GM12891 (cell line): ENCODE results near the gene DTX2.
"Not testable (repeated sequence)": the region's sequence is repeated elsewhere in the genome, so short reads cannot be mapped to it uniquely, and the experiment has no call there.

Experiments used
- PAX5 ChIP-seq: IDR thresholded peaks from 2 replicates; pipeline ENCODE4 v1.6.1; 2011; ENCODE audit warnings: low read length, moderate library complexity, mild to moderate bottlenecking; ENCODE audit not compliant: insufficient read depth, severe bottlenecking
- POLR2A ChIP-seq: IDR thresholded peaks from 2 replicates; pipeline ENCODE4 v1.6.1; 2011; ENCODE audit warnings: low read depth, low read length, control low read depth

DNA sequence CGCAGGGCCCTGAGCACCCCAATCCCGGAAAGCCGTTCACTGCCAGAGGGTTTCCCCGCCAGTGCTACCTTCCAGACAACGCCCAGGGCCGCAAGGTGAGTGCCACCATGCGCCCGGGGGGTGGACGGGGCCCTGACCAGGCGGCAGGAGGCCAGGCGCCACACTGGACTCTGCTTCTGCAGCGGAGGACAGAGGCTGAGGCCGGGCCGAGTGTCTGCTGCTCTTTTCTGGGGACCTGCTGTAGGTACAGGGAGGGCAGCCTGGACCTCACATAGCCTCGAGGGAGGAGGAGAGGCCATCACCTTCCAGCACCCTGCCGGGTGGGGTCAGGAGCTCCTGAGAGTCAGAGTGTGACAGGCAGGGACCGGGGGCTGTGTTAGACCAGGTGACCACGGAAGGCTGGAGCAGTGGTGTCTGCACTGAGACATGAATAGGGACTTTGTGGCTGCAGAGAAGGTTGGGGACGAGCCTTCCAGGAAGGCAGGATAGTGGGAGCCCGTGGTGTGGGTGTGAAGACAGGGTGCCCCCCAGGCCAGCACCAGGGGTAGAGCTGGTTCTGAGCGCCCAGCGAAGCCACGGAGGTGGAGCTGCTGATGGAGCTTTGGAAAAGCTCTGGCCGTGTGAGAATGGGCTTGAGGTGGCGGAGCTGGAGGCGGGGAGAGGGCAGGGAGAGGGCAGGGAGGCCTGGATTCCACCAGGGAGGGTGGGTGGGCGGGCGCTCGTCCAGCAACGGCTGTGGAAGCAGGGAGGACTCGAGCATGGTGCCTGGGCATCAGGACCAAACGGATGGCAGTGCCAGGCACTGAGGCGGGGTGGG is 43.0 kb downstream of the DTX2 start:
- TF ChIP-seq PAX5, POLR2A: not testable (repeated sequence)
